HCT116 (cell line): ENCODE data around the gene DTX1. TPM values are rescaled to one million over a fixed set of nuclear protein-coding genes. Genes with fewer than 3 reads are reported as not detected.

Experiments used
- ATAC-seq: fragments of 200-7000 bp; cut with Tn5 transposase; 2 replicates; pipeline ENCODE4 v1.9.1; 2020; ENCODE audit warnings: mild to moderate bottlenecking, moderate library complexity
- BruUV-seq: library from RNA; stranded (reverse); fragments of 400-500 nt; replicated peaks from 2 replicates; lab custom pipeline; 2021; lab: Mats Ljungman, UMichigan
- CTCF ChIA-PET: fragments of 300-600 bp; sonication (Branson Sonifier 250); formaldehyde crosslinking; loops from one replicate; lab custom pipeline; 2021; ENCODE audit warnings: antibody characterized with exemption; lab: Charles Lee
- POLR2A ChIA-PET: fragments of 300-600, 350-600 bp; sonication (Branson Sonifier 250); formaldehyde crosslinking; loops from one replicate; lab custom pipeline; 2021; ENCODE audit warnings: antibody characterized with exemption; lab: Charles Lee
- RAD21 ChIA-PET, 2 experiments: fragments of 300-600 bp; sonication (Branson Sonifier 250); formaldehyde crosslinking; loops; one replicate each; lab custom pipeline; 2023; ENCODE audit warnings: low total read pairs in 2 of 2; ENCODE audit not compliant: uncharacterized antibody in 2 of 2, unreplicated experiment in 2 of 2, low non-redundant PET in 1 of 2; lab: Charles Lee
- DNase-seq: peaks from one replicate; pipeline ENCODE4 v3.0.0-alpha.2; 2010; ENCODE audit warnings: low read depth, low spot score
- H2AFZ ChIP-seq: fragments of 200-600 bp; shearing (Covaris generic), sonication (generic); 2 replicates; pipeline ENCODE4 v1.6.1; 2017; ENCODE audit warnings: low read depth, mixed run types, mixed read lengths, antibody characterized with exemption, low read length; ENCODE audit not compliant: poor library complexity, severe bottlenecking
- H3K27ac ChIP-seq: 2 replicates; pipeline ENCODE4 v1.5.1; 2012; ENCODE audit warnings: low read depth, low read length
- H3K27me3 ChIP-seq: fragments of 200-600 bp; sonication (generic); 2 replicates; pipeline ENCODE4 v1.6.1; 2016; ENCODE audit warnings: mixed run types, low read length, mixed read lengths; ENCODE audit not compliant: insufficient read depth
- H3K36me3 ChIP-seq, 2 experiments: fragments of 200-500 bp in 1 of 2; fragments of 200-600 bp in 1 of 2; sonication (Bioruptor generic) in 1 of 2; sonication (generic) in 1 of 2; 2 replicates each; pipeline versions ENCODE4 v1.5.1 to v1.6.1; 2014 to 2016; ENCODE audit warnings: low read length in 2 of 2, inconsistent platforms in 1 of 2, mixed read lengths in 1 of 2, mixed run types in 1 of 2; ENCODE audit not compliant: insufficient read depth in 2 of 2, control insufficient read depth in 1 of 2
- H3K4me1 ChIP-seq, 2 experiments: fragments of 200-600 bp in 1 of 2; sonication (generic) in 1 of 2; 2 replicates each; pipeline versions ENCODE4 v1.5.1 to v1.6.1; 2012 to 2017; ENCODE audit warnings: low read length in 2 of 2, inconsistent platforms in 1 of 2, mild to moderate bottlenecking in 1 of 2, mixed read lengths in 1 of 2, mixed run types in 1 of 2, moderate library complexity in 1 of 2; ENCODE audit not compliant: insufficient read depth in 2 of 2, control insufficient read depth in 1 of 2
- H3K4me2 ChIP-seq: fragments of 200-600 bp; sonication (generic); 2 replicates; pipeline ENCODE4 v1.6.1; 2017; ENCODE audit warnings: mixed run types, low read length, mixed read lengths
- H3K4me3 ChIP-seq, 2 experiments: fragments of 200-600 bp in 1 of 2; sonication (generic) in 1 of 2; replicated peaks in 1 of 2; 2 replicates each; pipeline ENCODE4 v1.5.1; 2011 to 2016; ENCODE audit warnings: low read length in 2 of 2, control low read depth in 1 of 2, low read depth in 1 of 2, mild to moderate bottlenecking in 1 of 2, mixed read lengths in 1 of 2, mixed run types in 1 of 2
- H3K79me2 ChIP-seq: fragments of 200-600 bp; sonication (generic); 2 replicates; pipeline ENCODE4 v1.6.1; 2017; ENCODE audit warnings: mild to moderate bottlenecking, mixed run types, low read length, moderate library complexity, mixed read lengths; ENCODE audit not compliant: insufficient read depth
- H3K9ac ChIP-seq: fragments of 200-600 bp; sonication (generic); 2 replicates; pipeline ENCODE4 v1.6.1; 2016; ENCODE audit warnings: low read length, mixed read lengths
- H3K9me2 ChIP-seq: fragments of 200-600 bp; sonication (generic), shearing (Covaris generic); 2 replicates; pipeline ENCODE4 v1.6.1; 2017; ENCODE audit warnings: mixed run types, mild to moderate bottlenecking, moderate library complexity; ENCODE audit not compliant: insufficient read depth
- H3K9me3 ChIP-seq, 2 experiments: fragments of 200-500 bp in 1 of 2; fragments of 200-600 bp in 1 of 2; sonication (Bioruptor generic) in 1 of 2; sonication (generic) in 1 of 2; 2 replicates each; pipeline ENCODE4 v1.6.1; 2014 to 2017; ENCODE audit warnings: low read length in 2 of 2, mixed read lengths in 2 of 2, inconsistent platforms in 1 of 2, low read depth in 1 of 2, mild to moderate bottlenecking in 1 of 2, mixed run types in 1 of 2, moderate library complexity in 1 of 2; ENCODE audit not compliant: control insufficient read depth in 1 of 2, insufficient read depth in 1 of 2
- H4K20me1 ChIP-seq: fragments of 200-600 bp; sonication (generic), shearing (Covaris generic); 2 replicates; pipeline ENCODE4 v1.6.1; 2017; ENCODE audit warnings: mixed run types, mild to moderate bottlenecking, moderate library complexity; ENCODE audit not compliant: insufficient read depth
- CEBPB ChIP-seq: IDR thresholded peaks from 2 replicates; pipeline ENCODE4 v1.6.1; 2012; ENCODE audit warnings: low read depth
- EGR1 ChIP-seq: IDR thresholded peaks from 2 replicates; pipeline ENCODE4 v1.6.1; 2012; ENCODE audit warnings: low read depth
- ELF1 ChIP-seq: IDR thresholded peaks from 2 replicates; pipeline ENCODE4 v1.6.1; 2012; ENCODE audit warnings: low read depth, borderline replicate concordance
- EZH2 ChIP-seq: fragments of 200-600 bp; sonication (generic); IDR thresholded peaks from 2 replicates; pipeline ENCODE4 v1.6.1; 2017; ENCODE audit warnings: antibody characterized with exemption, mixed run types
- EZH2phosphoT487 ChIP-seq: fragments of 200-600 bp; IDR thresholded peaks from 2 replicates; pipeline ENCODE4 v1.6.1; 2018; ENCODE audit warnings: antibody characterized with exemption, borderline replicate concordance
- FOSL1 ChIP-seq: IDR thresholded peaks from 2 replicates; pipeline ENCODE4 v1.6.1; 2012; ENCODE audit warnings: low read depth
- JUND ChIP-seq: IDR thresholded peaks from 2 replicates; pipeline ENCODE4 v1.6.1; 2012
- POLR2AphosphoS5 ChIP-seq: IDR thresholded peaks from 2 replicates; pipeline ENCODE4 v1.6.1; 2011; ENCODE audit warnings: mild to moderate bottlenecking, low read depth, low read length, moderate library complexity
- SIN3A ChIP-seq: IDR thresholded peaks from 2 replicates; pipeline ENCODE4 v1.6.1; 2012; ENCODE audit warnings: low read depth
- SP1 ChIP-seq: IDR thresholded peaks from 2 replicates; pipeline ENCODE4 v1.6.1; 2012; ENCODE audit warnings: low read depth
- SRF ChIP-seq: IDR thresholded peaks from 2 replicates; pipeline ENCODE4 v1.6.1; 2012; ENCODE audit warnings: low read depth
- TCF7L2 ChIP-seq: IDR thresholded peaks from 2 replicates; pipeline ENCODE4 v1.7.0; 2011; ENCODE audit warnings: borderline replicate concordance, inconsistent platforms; ENCODE audit not compliant: insufficient read depth, insufficient read length; ENCODE audit errors: extremely low read depth
- ZFX ChIP-seq: fragments of 450-650 bp; IDR thresholded peaks from 2 replicates; pipeline ENCODE4 v1.6.1; 2017
- ZNF274 ChIP-seq: fragments of 200-500 bp; sonication (Bioruptor generic); IDR thresholded peaks from 2 replicates; pipeline ENCODE4 v1.6.1; 2014; ENCODE audit warnings: mild to moderate bottlenecking, low read depth, low read length, inconsistent platforms
- intact Hi-C: fragments of 100-400 bp; cut with micrococcal nuclease; formaldehyde crosslinking; loops from 2 replicates; pipeline ENCODE4 v1.10.0; 2022
- total RNA-seq: library from RNA; stranded (reverse); gene quantifications from one replicate; pipeline ENCODE4 v1.2.1, GENCODE V29; 2021; ENCODE audit not compliant: unreplicated experiment
- TF ChIP-seq, protein P1 (sequence below), 3 experiments: fragments of 200-600 bp in 1 of 3; sonication (generic) in 1 of 3; IDR thresholded peaks in 2 of 3; conservative IDR thresholded peaks in 1 of 3; 2 replicates each; pipeline ENCODE4 v1.5.1; 2012 to 2017; ENCODE audit warnings: low read depth in 2 of 3, low read length in 2 of 3, antibody characterized with exemption in 1 of 3, borderline replicate concordance in 1 of 3, control low read depth in 1 of 3, mild to moderate bottlenecking in 1 of 3, mixed read lengths in 1 of 3, mixed run types in 1 of 3, moderate library complexity in 1 of 3; ENCODE audit not compliant: insufficient read depth in 1 of 3

Gene DTX1
- total RNA-seq, 1 experiment from 2014 or later, result not detected

DNA sequence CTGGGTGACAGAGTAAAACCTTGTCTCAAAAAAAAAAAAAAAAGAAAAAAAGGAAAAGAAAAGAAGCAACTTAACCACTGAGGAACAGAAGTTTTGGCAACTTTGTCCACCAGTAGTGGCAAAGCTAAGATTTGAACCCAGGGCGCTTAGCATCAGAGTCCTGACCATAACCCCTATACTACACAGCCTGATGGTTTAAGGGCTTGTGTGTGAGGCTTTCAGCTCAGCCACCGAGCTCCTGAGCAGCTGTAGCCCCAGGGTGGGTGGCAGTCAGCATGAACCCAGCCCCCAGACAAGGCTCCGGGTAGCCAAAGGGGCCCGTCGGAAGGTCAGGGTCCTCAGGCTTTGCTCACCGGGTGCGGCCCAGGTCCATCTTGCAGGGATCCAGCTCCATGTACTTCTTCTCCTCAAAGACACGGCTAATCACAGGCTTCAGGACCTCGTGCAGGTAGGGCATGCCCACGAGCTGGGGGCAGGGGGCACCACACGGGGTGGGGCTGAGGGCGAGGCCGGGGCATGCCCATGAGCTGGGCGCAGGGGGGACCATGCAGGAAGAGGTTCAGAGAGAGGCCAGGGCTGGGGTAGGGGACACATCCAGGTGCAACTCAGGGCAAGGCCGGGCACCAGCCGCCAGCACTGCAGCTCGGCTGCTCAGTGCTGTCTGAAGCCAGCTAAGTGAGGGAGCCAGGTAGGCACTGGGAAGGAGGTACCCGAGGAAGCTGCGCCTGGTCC is 58.1 kb downstream of the DTX1 start:
- intact Hi-C loops, result no loop called here
- Histone ChIP-seq H3K9me3 (no peaks in the 10 kb centered on the region), H3K27me3 (no peaks in the 10 kb centered on the region), H3K9me2 (no peaks in the 10 kb centered on the region), H3K9ac (no peak overlapping the region), H3K36me3 (no peaks in the 10 kb centered on the region), H3K27ac (no peak overlapping the region), H3K4me2 (no peak overlapping the region), H4K20me1 (no peaks in the 10 kb centered on the region), H2AFZ (no peak overlapping the region), H3K4me3 (no peak overlapping the region), H3K4me1 (no peaks in the 10 kb centered on the region; a peak in 1 of 4 replicates), H3K79me2 (no peaks in the 10 kb centered on the region)
- RAD21 ChIA-PET, result no interaction called here
- no peak for ATAC-seq
- TF ChIP-seq SP1 (no peak), ZNF274 (no peak), EGR1 (no peak), CEBPB (no peak), POLR2AphosphoS5 (no peak), EZH2 (no peak), SRF (no peak), ZFX (no peak), ELF1 (no peak), EZH2phosphoT487 (no peak)
- CTCF ChIA-PET, result no interaction called here
- BruUV-seq, result no TSS peak
- no peak for DNase-seq
- POLR2A ChIA-PET, result no interaction called here

DNA sequence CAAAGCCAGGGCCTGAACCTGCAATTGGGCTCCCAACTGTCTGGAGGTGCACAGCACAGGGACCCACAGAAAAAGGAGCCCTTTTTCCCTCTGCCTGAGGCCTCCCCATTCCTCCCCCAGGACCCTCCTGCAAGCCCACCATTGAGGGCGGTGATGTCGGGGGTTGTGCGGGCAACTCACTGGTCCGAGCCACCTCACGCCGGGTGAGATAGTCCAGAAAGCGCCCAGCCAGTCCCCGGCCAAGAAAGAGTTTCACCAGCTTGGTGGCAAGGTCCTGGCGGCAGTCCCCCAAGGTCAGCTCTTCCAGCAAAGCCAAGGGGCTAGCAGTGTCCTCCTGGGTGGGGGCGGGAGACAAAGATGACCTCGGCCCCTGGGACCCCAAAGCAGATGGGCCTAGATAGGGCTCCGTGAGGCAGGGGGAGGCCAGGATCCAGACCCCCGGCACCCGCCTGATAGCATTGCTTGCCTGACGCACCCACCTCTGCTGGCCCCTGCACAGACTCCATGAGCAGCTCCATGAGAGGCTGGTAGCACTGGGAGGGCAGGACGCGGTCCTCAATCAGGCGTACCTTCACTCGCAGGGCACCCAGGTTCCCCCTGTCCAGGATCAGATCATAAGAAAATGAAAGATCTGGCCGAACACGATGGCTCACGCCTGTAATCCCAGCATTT is 59.1 kb downstream of the DTX1 start:
- H3K4me1 ChIP-seq, result peaks cover 0 to 1% of the 10 kb centered on the region in 2 experiments; a peak in 2 of 4 replicates
- DNase-seq (no peak), ATAC-seq (no peak)
- no peak overlapping the region for H3K9ac ChIP-seq
- H3K4me3 ChIP-seq, result no peak overlapping the region
- no TSS peak for BruUV-seq
- H2AFZ ChIP-seq, result no peak overlapping the region
- TF ChIP-seq EGR1 (no peak), ZNF274 (no peak), SIN3A (no peak), FOSL1 (no peak), TCF7L2 (no peak), ELF1 (no peak), JUND (no peak), POLR2AphosphoS5 (no peak)
- TF ChIP-seq, protein P1, sequence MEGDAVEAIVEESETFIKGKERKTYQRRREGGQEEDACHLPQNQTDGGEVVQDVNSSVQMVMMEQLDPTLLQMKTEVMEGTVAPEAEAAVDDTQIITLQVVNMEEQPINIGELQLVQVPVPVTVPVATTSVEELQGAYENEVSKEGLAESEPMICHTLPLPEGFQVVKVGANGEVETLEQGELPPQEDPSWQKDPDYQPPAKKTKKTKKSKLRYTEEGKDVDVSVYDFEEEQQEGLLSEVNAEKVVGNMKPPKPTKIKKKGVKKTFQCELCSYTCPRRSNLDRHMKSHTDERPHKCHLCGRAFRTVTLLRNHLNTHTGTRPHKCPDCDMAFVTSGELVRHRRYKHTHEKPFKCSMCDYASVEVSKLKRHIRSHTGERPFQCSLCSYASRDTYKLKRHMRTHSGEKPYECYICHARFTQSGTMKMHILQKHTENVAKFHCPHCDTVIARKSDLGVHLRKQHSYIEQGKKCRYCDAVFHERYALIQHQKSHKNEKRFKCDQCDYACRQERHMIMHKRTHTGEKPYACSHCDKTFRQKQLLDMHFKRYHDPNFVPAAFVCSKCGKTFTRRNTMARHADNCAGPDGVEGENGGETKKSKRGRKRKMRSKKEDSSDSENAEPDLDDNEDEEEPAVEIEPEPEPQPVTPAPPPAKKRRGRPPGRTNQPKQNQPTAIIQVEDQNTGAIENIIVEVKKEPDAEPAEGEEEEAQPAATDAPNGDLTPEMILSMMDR (IDR thresholded peaks at IDR 0.05 in 2 of 3, conservative IDR thresholded peaks at IDR 0.05 in 1 of 3; ENCODE audit: borderline replicate concordance in 1 of 3, insufficient read depth in 1 of 3, low read depth in 2 of 3, low read length in 2 of 3), result no peak
- ChIA-PET RAD21 (no interaction called here), CTCF (no interaction called here), POLR2A (no interaction called here)
- no peaks in the 10 kb centered on the region for H3K36me3 ChIP-seq
- H4K20me1 ChIP-seq, result no peaks in the 10 kb centered on the region
- no peaks in the 10 kb centered on the region for H3K79me2 ChIP-seq
- H3K27me3 ChIP-seq, result no peaks in the 10 kb centered on the region
- H3K9me2 ChIP-seq, result no peaks in the 10 kb centered on the region
- H3K9me3 ChIP-seq, result no peaks in the 10 kb centered on the region
- no peak overlapping the region for H3K4me2 ChIP-seq
- intact Hi-C loops, result no loop called here
- no peak overlapping the region for H3K27ac ChIP-seq
